Hematopoietic multipotent progenitor cell (in vitro differentiated cells): Measurements from ENCODE around the gene SLC25A46. TPM values are rescaled to one million over a fixed set of nuclear protein-coding genes. Genes with fewer than 3 reads are reported as not detected.
"Not testable (repeated sequence)": the region's sequence is repeated elsewhere in the genome, so short reads cannot be mapped to it uniquely, and the experiment has no call there.

Experiments
- DNase-seq, 3 donors: peaks; one replicate each; pipeline ENCODE4 v3.0.0-alpha.2; 2011 to 2015; ENCODE audit warnings: low read depth in 2 of 3, low spot score in 2 of 3
- total RNA-seq: library from RNA; depleted of rRNA; stranded (reverse); fragments of >200 nt; gene quantifications from one replicate; pipeline ENCODE4 v1.2.3, GENCODE V29; 2012

Gene SLC25A46
- 38.8 TPM for total RNA-seq

GRCh38 chr5:110738812-110739651 lies at the start of gene SLC25A46:
TSS of gene SLC25A46 (plus strand) at chr5:110739007. CDS start at chr5:110739120, 113 bp downstream.
- DNase-seq = peak; percentile 82 to 96 (median 93)

- not testable (repeated sequence) for DNase-seq
Observed at GRCh38 chr5:110690587-110690986, 48.2 kb upstream of the SLC25A46 start.

- DNase-seq = not testable (repeated sequence)
Observed at GRCh38 chr5:110692669-110693068, 46.1 kb upstream of the SLC25A46 start.

- no peak for DNase-seq
Observed at GRCh38 chr5:110702300-110702699, 36.5 kb upstream of the SLC25A46 start.

GRCh38 chr5:110702704-110703103 lies 36.1 kb upstream of the SLC25A46 start:
- no peak for DNase-seq

- DNase-seq = no peak
Observed at GRCh38 chr5:110703481-110703880, 35.3 kb upstream of the SLC25A46 start.

GRCh38 chr5:110705349-110705748 lies 33.5 kb upstream of the SLC25A46 start:
- DNase-seq = no peak

GRCh38 chr5:110707260-110707844 lies 31.5 kb upstream of the SLC25A46 start:
- DNase-seq = no peak

- no peak for DNase-seq
Observed at GRCh38 chr5:110716247-110717245, 22.3 kb upstream of the SLC25A46 start.

GRCh38 chr5:110718311-110718710 lies 20.5 kb upstream of the SLC25A46 start:
- DNase-seq = no peak

GRCh38 chr5:110726249-110727024 lies 12.4 kb upstream of the SLC25A46 start, which contains the start of gene TMEM232:
TSS of gene TMEM232 (minus strand) at chr5:110726671. CDS start at chr5:110667352, 59,319 bp downstream.
- DNase-seq = peak; percentile 48 to 89 (median 81)

GRCh38 chr5:110727025-110727314 lies 11.8 kb upstream of the SLC25A46 start:
- no peak for DNase-seq

GRCh38 chr5:110731499-110731898 lies 7.3 kb upstream of the SLC25A46 start:
- DNase-seq = not testable (repeated sequence)

- no peak for DNase-seq
Observed at GRCh38 chr5:110734101-110734500, 4.7 kb upstream of the SLC25A46 start.

GRCh38 chr5:110735556-110735955 lies 3.3 kb upstream of the SLC25A46 start:
- DNase-seq = no peak

- DNase-seq = no peak
Observed at GRCh38 chr5:110736753-110737152, 2.1 kb upstream of the SLC25A46 start.

- DNase-seq = no peak
Observed at GRCh38 chr5:110738503-110738811, 350 bp upstream of the SLC25A46 start.

GRCh38 chr5:110751902-110752762 lies 13.3 kb downstream of the SLC25A46 start:
- DNase-seq = no peak

GRCh38 chr5:110752953-110753352 lies 14.1 kb downstream of the SLC25A46 start:
- DNase-seq = no peak
